Cardiac fibroblast (primary cell): ENCODE data around the gene DSCAML1.

ENCODE experiments used
- DNase-seq, 2 donors: peaks; one replicate each; pipeline versions ENCODE4 v3.0.0 to v3.0.0-alpha.2; 2010; ENCODE audit warnings: low read depth in 2 of 2
- H3K4me3 ChIP-seq, 2 donors: replicated peaks in 1 of 2; 1 replicate in 1 of 2; 2 replicates in 1 of 2; pipeline ENCODE4 v1.5.1; 2011; ENCODE audit warnings: low read depth in 2 of 2, low read length in 2 of 2, mild to moderate bottlenecking in 2 of 2, moderate library complexity in 1 of 2
- TF ChIP-seq, protein P1 (sequence below): IDR thresholded peaks from one replicate; pipeline ENCODE4 v1.5.1; 2011; ENCODE audit warnings: low read depth, mild to moderate bottlenecking, low read length, inconsistent platforms

Gene DSCAML1

DNA sequence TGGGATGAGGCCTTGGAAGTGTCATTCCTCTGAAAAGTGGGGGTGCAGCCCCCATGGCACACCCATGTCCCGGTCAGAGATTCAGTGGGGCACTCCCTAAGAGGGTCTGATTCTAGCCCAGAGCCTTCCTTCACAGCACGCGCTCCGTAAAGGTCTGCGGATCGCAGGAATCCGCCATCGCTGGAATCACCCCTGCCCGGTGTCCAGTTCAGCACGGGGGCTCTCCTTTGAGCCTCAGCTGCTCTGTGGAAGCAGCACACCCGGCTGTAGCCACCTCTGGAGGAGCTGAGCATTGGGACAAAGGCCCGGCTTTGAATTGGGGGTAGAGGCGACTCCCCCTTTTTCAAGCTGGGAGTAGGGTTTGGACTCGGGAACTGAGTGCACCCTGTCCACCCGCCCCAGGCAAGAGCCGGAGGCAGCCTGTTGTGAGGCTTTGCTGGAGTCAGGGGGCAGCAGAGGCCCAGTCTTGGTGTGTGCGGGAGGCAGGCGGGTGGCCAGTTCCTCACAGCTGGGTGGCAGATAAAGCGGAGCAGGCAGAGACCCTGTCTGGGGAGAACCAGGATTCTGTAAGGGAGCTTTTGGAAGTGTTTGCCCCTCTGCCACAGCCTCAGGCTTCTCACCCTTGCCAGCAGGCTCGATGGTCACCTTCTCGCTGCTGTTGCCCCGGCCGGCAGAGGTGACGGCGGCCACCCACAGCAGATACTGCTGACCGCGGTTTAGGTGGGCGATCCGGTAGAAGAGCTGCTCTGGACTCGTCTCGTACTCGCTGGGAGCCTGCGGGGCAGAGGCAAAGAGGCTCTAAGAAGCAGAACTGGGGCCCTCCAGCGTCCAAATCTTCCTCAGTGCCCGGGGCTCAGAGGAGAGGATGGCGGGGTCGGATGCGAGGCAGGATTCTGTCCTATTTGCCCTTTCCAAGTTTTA, 353.5 kb downstream of the DSCAML1 start:
- H3K4me3 ChIP-seq = no peak overlapping the region
- peak; percentile 32 to 51 for DNase-seq
- TF ChIP-seq, protein P1, sequence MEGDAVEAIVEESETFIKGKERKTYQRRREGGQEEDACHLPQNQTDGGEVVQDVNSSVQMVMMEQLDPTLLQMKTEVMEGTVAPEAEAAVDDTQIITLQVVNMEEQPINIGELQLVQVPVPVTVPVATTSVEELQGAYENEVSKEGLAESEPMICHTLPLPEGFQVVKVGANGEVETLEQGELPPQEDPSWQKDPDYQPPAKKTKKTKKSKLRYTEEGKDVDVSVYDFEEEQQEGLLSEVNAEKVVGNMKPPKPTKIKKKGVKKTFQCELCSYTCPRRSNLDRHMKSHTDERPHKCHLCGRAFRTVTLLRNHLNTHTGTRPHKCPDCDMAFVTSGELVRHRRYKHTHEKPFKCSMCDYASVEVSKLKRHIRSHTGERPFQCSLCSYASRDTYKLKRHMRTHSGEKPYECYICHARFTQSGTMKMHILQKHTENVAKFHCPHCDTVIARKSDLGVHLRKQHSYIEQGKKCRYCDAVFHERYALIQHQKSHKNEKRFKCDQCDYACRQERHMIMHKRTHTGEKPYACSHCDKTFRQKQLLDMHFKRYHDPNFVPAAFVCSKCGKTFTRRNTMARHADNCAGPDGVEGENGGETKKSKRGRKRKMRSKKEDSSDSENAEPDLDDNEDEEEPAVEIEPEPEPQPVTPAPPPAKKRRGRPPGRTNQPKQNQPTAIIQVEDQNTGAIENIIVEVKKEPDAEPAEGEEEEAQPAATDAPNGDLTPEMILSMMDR = peak; percentile 50

DNA sequence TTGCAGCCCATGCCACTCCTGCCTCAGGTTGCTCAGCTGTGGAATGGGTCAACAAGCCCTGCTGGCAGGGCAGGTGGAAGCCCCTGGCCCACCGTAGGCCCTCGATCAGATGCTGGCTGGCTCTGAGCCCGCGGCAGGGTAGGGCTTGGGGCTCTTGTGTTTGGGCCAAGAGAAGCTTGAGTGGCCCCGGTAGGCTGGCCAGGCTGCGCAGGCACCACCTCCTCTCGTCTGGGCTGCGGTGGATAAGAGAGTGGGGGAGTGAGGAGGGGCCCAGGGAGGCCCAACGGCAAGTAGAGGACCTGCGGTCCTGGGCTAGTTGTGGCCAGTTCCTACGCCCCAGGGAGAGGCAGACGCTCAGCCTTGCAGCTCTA, 354.2 kb downstream of the DSCAML1 start:
- TF ChIP-seq, protein P1 = no peak
- no peak overlapping the region for H3K4me3 ChIP-seq

DNA sequence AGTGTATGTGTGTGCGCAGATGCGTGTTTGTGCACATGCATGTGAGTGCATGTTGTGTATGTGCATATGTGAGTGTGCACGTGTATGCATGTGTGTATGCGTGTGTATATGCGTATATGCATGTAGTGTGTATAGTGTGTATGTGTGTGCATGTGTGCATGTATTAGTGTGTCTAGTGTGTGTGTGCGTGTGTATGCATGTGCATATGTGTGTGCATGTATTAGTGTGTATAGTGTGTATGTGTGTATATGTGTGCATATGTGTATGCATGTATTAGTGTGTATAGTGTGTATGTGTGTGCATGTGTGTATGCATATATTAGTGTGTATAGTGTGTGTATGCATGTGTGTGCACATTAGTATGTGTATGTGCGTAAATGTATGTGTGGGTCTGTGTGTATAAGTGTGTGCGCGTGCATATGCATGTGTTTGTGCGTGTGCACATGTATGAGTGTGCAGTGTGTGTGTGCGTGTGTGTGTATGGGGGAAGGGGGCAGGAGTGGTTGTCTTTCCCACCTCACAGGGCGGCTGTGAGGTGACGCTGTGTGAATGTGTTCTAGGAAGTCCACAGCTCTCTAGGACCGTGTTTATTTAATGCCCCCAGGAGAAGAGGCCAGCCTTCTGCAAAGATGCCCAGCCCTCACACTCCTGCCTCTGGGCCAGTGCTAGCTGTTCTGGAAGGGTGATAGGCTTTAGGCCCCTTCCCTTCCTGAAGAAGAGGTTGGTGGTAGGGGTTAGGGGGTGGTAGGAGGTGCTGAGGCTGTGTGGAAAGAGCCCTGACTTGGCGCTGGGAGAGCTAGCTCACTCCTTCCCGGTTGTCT, 354.8 kb downstream of the DSCAML1 start:
- TF ChIP-seq, protein P1 = no peak
- no peak overlapping the region for H3K4me3 ChIP-seq
- DNase-seq = no peak

More for the DNA sequence above, 354.2 kb downstream of the DSCAML1 start:
- no peak for DNase-seq

DNA sequence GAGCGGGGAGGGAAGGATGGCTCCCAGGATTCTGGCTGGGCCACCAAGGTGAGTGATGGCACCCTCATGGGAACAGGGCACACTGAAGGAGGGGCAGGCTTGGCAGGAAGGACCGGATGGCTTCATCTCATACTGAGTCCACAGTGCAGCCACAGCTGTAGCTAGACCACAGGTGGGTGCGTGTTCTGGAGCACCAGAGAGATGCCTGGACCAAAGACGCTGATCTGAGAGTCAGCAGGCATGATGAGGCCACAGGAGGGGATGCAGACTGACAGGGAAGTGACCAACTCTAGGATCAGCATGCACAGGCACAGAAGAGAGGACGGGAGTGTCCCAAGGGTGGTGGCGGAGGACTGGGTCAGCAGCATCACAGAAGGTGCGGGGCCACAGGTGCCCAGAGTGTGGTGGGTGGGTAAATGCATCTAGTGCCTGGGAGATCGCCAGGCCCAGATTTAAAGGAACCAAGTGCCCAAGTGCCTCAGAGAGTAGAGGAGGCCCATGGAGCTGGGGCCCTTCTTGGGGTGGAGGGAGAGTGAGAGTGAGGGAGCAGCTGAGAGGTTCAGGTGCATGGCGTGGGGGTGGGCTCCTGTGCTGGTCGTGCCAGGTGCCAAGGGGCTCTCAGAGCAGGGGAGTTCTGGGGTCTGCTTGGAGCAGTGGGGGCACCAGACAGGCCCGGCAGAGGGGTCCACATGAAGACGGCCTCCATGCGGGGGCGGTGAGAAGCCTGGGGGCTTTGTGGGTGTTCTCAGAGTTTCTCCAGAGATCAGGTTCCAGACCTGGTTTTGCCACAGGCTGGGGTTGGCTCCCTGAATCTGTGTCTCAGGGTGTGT, 355.7 kb downstream of the DSCAML1 start:
- TF ChIP-seq, protein P1 = no peak
- no peak for DNase-seq
- no peak overlapping the region for H3K4me3 ChIP-seq

DNA sequence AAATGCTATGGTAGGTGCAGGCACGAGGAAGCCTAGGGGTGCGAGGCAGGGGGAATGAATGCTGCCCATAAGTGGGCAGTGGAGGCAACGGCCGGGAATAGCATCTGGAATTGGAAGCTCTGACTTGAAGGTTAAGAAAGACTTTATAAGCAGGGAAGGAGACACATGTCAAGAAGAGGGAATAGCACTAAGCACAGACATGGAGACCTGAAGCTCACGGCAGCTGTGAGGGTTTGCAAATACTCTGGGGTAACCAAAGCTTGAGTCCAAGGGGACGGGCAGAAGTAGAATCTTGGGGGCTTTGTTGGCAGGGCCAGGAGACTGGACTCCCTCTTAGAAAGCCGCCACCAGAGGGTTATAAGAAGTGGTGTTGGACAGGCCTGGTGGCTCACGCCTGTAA, 356.8 kb downstream of the DSCAML1 start:
- TF ChIP-seq, protein P1 = no peak
- DNase-seq = no peak

DNA sequence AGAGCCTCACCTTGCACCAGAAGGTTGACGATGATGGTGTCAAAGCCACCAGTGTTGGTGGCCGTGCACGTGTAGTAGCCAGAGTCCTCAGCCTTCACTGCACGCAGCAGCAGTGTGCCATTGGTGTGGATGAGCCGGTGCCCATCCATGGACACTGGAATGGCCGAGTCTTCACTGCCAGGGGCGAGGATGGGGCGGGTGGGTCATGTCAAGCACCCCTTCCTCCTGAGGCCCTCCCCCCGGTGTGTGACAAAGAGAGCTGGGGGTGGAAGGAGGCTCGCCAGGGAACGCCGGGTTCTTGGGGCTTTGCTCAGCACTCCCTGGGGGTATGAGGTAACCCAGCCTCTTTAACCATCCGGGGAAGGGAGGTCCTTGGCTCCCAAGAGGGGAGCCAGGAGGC, 357.8 kb downstream of the DSCAML1 start:
- TF ChIP-seq, protein P1 = no peak
- H3K4me3 ChIP-seq = no peak overlapping the region
- no peak for DNase-seq

More for the DNA sequence above, 356.8 kb downstream of the DSCAML1 start:
- H3K4me3 ChIP-seq = no peak overlapping the region
